Heart right ventricle (tissue), 16 donors: ENCODE results near the gene NPPC. TPM values are rescaled to one million over a fixed set of nuclear protein-coding genes. Genes with fewer than 3 reads are reported as not detected.

Experiments used
- ATAC-seq, 8 donors: fragments of 200-7000 bp; cut with Tn5 transposase; one replicate each; pipeline ENCODE4 v1.9.1; 2020; ENCODE audit warnings: mild to moderate bottlenecking in 8 of 8, moderate library complexity in 8 of 8, moderate number of reproducible peaks in 1 of 8
- DNase-seq, 2 donors: peaks; one replicate each; pipeline ENCODE4 v3.0.0-alpha.2; 2020
- H3K27ac ChIP-seq, 10 donors: fragments of 200-600 bp; sonication (generic) in 2 of 10; one replicate each; pipeline versions ENCODE4 v1.5.0 to v1.8.0; 2020 to 2022; ENCODE audit warnings: mild to moderate bottlenecking in 3 of 10
- H3K27me3 ChIP-seq, 7 donors: fragments of 200-600 bp; one replicate each; pipeline ENCODE4 v1.8.0; 2021 to 2022; ENCODE audit warnings: mild to moderate bottlenecking in 2 of 7
- H3K36me3 ChIP-seq, 9 donors: fragments of 200-600 bp; sonication (generic) in 1 of 9; one replicate each; pipeline versions ENCODE4 v1.5.0 to v1.8.0; 2020 to 2022; ENCODE audit warnings: mild to moderate bottlenecking in 2 of 9
- H3K4me1 ChIP-seq, 9 donors: fragments of 200-600 bp; sonication (generic) in 1 of 9; one replicate each; pipeline versions ENCODE4 v1.5.0 to v1.8.0; 2020 to 2022; ENCODE audit warnings: mild to moderate bottlenecking in 4 of 9
- H3K4me3 ChIP-seq, 10 donors: fragments of 200-600 bp; sonication (generic) in 2 of 10; one replicate each; pipeline versions ENCODE4 v1.5.0 to v1.8.0; 2020 to 2022; ENCODE audit warnings: mild to moderate bottlenecking in 7 of 10, moderate library complexity in 2 of 10
- H3K9me3 ChIP-seq, 11 donors: fragments of 200-600 bp in 10 of 11; sonication (generic) in 2 of 11; one replicate each; pipeline versions ENCODE4 v1.5.0 to v1.8.0; 2013 to 2022; ENCODE audit warnings: mild to moderate bottlenecking in 2 of 11, control low read depth in 1 of 11, moderate library complexity in 1 of 11
- WGBS, 2 donors: extraction: QIAGEN DNeasy Blood & Tissue Kit; methylation state at CpG; one replicate each; pipeline ENCODE4 v1.1.7; 2013; ENCODE audit warnings: inconsistent platforms in 1 of 2; 5-methylcytosine and 5-hydroxymethylcytosine counted together
- intact Hi-C, 10 donors: fragments of 100-400 bp; cut with DNase I; formaldehyde crosslinking; loops; one replicate each; pipeline versions ENCODE4 v1.11.1 to v1.14.2; 2022
- polyA plus RNA-seq, 2 donors: library from polyadenylated mRNA; stranded (reverse); fragments of 200-250 nt; gene quantifications; one replicate each; pipeline ENCODE4 v1.2.3, GENCODE V29; 2013
- total RNA-seq, 10 donors: library from RNA; stranded (reverse); fragmentation: NEBNext Ultra II Directional in 3 of 10; extraction: Animal tissue kit (Norgen Biotek cat#: 25700) in 3 of 10; gene quantifications; one replicate each; pipeline versions ENCODE4 v1.2.1 to v1.2.4, GENCODE V29; 2021 to 2023
- TF ChIP-seq, protein P1 (sequence below), 9 donors: fragments of 200-600 bp; sonication (generic) in 2 of 9; IDR thresholded peaks; one replicate each; pipeline versions ENCODE4 v1.5.0 to v1.8.0; 2021 to 2022; ENCODE audit warnings: antibody characterized with exemption in 9 of 9, mild to moderate bottlenecking in 5 of 9, moderate library complexity in 1 of 9
- donor health status: Arrhythmogenic right ventricular cardiomyopathy.
- donor health status: ischemic (EF 13 %, LVEDD 7.1; RV severe dilation, severe dysfunction).
- donor health status: healthy with polysubstance abuse.
- donor health status: DM: no; HTN: yes; CAD: no.
- donor health status: DM: no; HTN: no; CAD: no.
- donor health status: ischemic (EF 25% LVEDD 6.9; RV normal size, moderate dysfunction).
- donor health status: ischemic (EF 25% LVEDD 5.7; RV mildly dilated, moderate dysfunction).
- donor health status: healthy.
- donor health status: DM: yes; HTN: yes; CAD: no.
- donor health status: Ischemic cardiomyopathy.
- donor health status: ischemic (EF 35%, LVEDD 5.7; RV mildly dilated, moderate dysfunction).
- donor health status: nonischemic (EF 11% LVEDD 7.7; RV severe dilation, severe dysfunction).
- donor health status: DM: yes; HTN: yes; CAD: no.
- donor health status: PGD.
- donor health status: ischemic (EF 29% LVEDD 5.4; RV normal size, mild dysfunction).
- donor health status: nonischemic (EF 23%, LVEDD 6.1; RV moderate dilation, normal function).

Gene NPPC
- total and polyA plus RNA-seq, 12 donors = 0.28 to 8.7 (median 2.4) TPM

- Histone ChIP-seq H3K4me1 (peaks cover 0 to 10% (median 0%) of the 10 kb centered on the region in 9 donors), H3K36me3 (no peaks in the 10 kb centered on the region), H3K4me3 (no peak overlapping the region), H3K27me3 (peaks cover 0 to 42% (median 27%) of the 10 kb centered on the region in 7 donors), H3K9me3 (no peaks in the 10 kb centered on the region), H3K27ac (no peak overlapping the region)
- ATAC-seq (no peak), DNase-seq (no peak)
- 94 to 96% methylated on average over 21 of the region's 21 CpGs for WGBS, 2 donors
- intact Hi-C loops = loop anchor here in 1 of 10 donors (5.0 kb wide), 1 partner anchor 519 kb away; no protein-coding TSS in a partner anchor
- TF ChIP-seq, protein P1, sequence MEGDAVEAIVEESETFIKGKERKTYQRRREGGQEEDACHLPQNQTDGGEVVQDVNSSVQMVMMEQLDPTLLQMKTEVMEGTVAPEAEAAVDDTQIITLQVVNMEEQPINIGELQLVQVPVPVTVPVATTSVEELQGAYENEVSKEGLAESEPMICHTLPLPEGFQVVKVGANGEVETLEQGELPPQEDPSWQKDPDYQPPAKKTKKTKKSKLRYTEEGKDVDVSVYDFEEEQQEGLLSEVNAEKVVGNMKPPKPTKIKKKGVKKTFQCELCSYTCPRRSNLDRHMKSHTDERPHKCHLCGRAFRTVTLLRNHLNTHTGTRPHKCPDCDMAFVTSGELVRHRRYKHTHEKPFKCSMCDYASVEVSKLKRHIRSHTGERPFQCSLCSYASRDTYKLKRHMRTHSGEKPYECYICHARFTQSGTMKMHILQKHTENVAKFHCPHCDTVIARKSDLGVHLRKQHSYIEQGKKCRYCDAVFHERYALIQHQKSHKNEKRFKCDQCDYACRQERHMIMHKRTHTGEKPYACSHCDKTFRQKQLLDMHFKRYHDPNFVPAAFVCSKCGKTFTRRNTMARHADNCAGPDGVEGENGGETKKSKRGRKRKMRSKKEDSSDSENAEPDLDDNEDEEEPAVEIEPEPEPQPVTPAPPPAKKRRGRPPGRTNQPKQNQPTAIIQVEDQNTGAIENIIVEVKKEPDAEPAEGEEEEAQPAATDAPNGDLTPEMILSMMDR (IDR thresholded peaks at IDR 0.05) = no peak
Measured at GRCh38 chr2:231918501-231919330, 7.5 kb downstream of the NPPC start.

- peak; percentile 34 to 65 (median 48) for ATAC-seq
- peak in 1 of 2 donors; percentile 38 for DNase-seq
- H3K4me1 ChIP-seq = peaks cover 0 to 10% (median 0%) of the 10 kb centered on the region in 9 donors
- H3K36me3 ChIP-seq = no peaks in the 10 kb centered on the region
- no peak overlapping the region for H3K27ac ChIP-seq
- intact Hi-C loops = loop anchor here in 1 of 10 donors (5.0 kb wide), 1 partner anchor 520 kb away; no protein-coding TSS in a partner anchor
- H3K4me3 ChIP-seq = no peak overlapping the region
- H3K27me3 ChIP-seq = peaks cover 0 to 39% (median 15%) of the 10 kb centered on the region in 7 donors
- WGBS, 2 donors = 22 to 26% methylated on average over 10 of the region's 10 CpGs
- H3K9me3 ChIP-seq = no peaks in the 10 kb centered on the region
- TF ChIP-seq, protein P1 (IDR thresholded peaks at IDR 0.05) = no peak
Measured at GRCh38 chr2:231917280-231918066, 8.7 kb downstream of the NPPC start.

GRCh38 chr2:231914077-231914690 lies 12.0 kb downstream of the NPPC start:
- peaks cover 0 to 19% (median 5%) of the 10 kb centered on the region in 7 donors for H3K27me3 ChIP-seq
- no peak for ATAC-seq
- no peak overlapping the region for H3K4me3 ChIP-seq
- H3K27ac ChIP-seq = no peak overlapping the region
- no peak for DNase-seq
- TF ChIP-seq, protein P1 (IDR thresholded peaks at IDR 0.05) = no peak
- H3K9me3 ChIP-seq = no peaks in the 10 kb centered on the region
- WGBS, 2 donors = 92 to 93% methylated on average over 14 of the region's 14 CpGs
- intact Hi-C loops = no loop called here
- H3K4me1 ChIP-seq = peaks cover 0 to 10% (median 0%) of the 10 kb centered on the region in 9 donors
- H3K36me3 ChIP-seq = no peaks in the 10 kb centered on the region

DNA sequence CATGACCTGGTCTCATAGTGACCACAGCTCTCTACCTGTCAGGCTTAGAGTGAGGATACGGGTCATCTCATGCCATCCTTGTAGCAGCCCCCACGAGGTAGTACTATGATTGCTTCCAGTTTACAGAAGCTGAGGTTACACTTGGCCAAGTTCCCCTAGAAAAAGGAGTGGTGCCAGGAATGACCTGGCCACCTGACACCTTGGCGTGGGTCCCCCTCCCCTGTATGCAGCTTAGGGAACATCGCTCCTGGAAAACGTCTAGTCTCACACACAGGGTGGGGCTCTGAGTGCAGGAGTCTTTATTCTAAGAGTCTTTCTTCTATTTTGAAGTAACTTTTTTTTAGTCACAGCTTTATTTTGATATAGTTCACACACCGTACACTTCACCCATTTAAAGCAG lies 14.8 kb downstream of the NPPC start:
- 78 to 79% methylated on average over 6 of the region's 6 CpGs for WGBS, 2 donors
- ATAC-seq (no peak), DNase-seq (no peak)
- Histone ChIP-seq H3K27me3 (peaks cover 0 to 19% (median 5%) of the 10 kb centered on the region in 7 donors), H3K9me3 (no peaks in the 10 kb centered on the region), H3K27ac (no peak overlapping the region), H3K4me3 (no peak overlapping the region), H3K36me3 (no peaks in the 10 kb centered on the region), H3K4me1 (no peaks in the 10 kb centered on the region)
- intact Hi-C loops = no loop called here
- TF ChIP-seq, protein P1 (IDR thresholded peaks at IDR 0.05) = no peak
